Lung (tissue), 12 donors: ENCODE results near the gene PIAS4. TPM values are rescaled to one million over a fixed set of nuclear protein-coding genes. Genes with fewer than 3 reads are reported as not detected.

Experiments used
- ATAC-seq: fragments of 200-7000 bp; cut with Tn5 transposase; one replicate; pipeline ENCODE4 v1.9.1; 2020; ENCODE audit warnings: moderate number of reproducible peaks; ENCODE audit not compliant: insufficient read depth, low FRiP score
- DNase-seq, 3 donors: peaks; one replicate each; pipeline ENCODE4 v3.0.0-alpha.2; 2013 to 2017
- H3K27ac ChIP-seq, 2 donors: one replicate each; pipeline ENCODE4 v1.5.1; 2013; ENCODE audit warnings: mild to moderate bottlenecking in 2 of 2, moderate library complexity in 2 of 2, control low read depth in 1 of 2, inconsistent platforms in 1 of 2, low read depth in 1 of 2, low read length in 1 of 2
- H3K27me3 ChIP-seq, 3 donors: one replicate each; pipeline ENCODE4 v1.5.1; 2013; ENCODE audit warnings: low read length in 2 of 3; ENCODE audit not compliant: control insufficient read depth in 3 of 3, insufficient read depth in 3 of 3
- H3K36me3 ChIP-seq, 4 donors: one replicate each; pipeline ENCODE4 v1.5.1; 2013; ENCODE audit warnings: low read length in 4 of 4, mild to moderate bottlenecking in 1 of 4, moderate library complexity in 1 of 4; ENCODE audit not compliant: control insufficient read depth in 4 of 4, insufficient read depth in 4 of 4
- H3K4me1 ChIP-seq, 5 donors: one replicate each; pipeline ENCODE4 v1.5.1; 2013; ENCODE audit warnings: low read length in 5 of 5, mild to moderate bottlenecking in 2 of 5, moderate library complexity in 1 of 5; ENCODE audit not compliant: control insufficient read depth in 5 of 5, insufficient read depth in 5 of 5
- H3K4me3 ChIP-seq: one replicate; pipeline ENCODE4 v1.5.1; 2013; ENCODE audit warnings: mild to moderate bottlenecking, control low read depth, moderate library complexity
- H3K9ac ChIP-seq, 2 donors: one replicate each; pipeline ENCODE4 v1.5.1; 2013; ENCODE audit warnings: low read length in 2 of 2, control low read depth in 1 of 2; ENCODE audit not compliant: insufficient read depth in 1 of 2
- H3K9me3 ChIP-seq, 4 donors: one replicate each; pipeline ENCODE4 v1.5.1; 2013; ENCODE audit warnings: low read length in 3 of 4, mild to moderate bottlenecking in 1 of 4, moderate library complexity in 1 of 4; ENCODE audit not compliant: control insufficient read depth in 4 of 4, insufficient read depth in 3 of 4
- WGBS, 2 donors: extraction: QIAGEN DNeasy Blood & Tissue Kit; methylation state at CpG; one replicate each; pipeline ENCODE4 v1.1.7; 2013; 5-methylcytosine and 5-hydroxymethylcytosine counted together
- polyA plus RNA-seq, 2 donors: library from polyadenylated mRNA; stranded (reverse); fragments of 200-250 nt; gene quantifications; one replicate each; pipeline ENCODE4 v1.2.1, GENCODE V29; 2013
- total RNA-seq, 2 donors: library from RNA; depleted of rRNA in 1 of 2; stranded (reverse); fragments of >200 nt in 1 of 2; gene quantifications; one replicate each; pipeline ENCODE4 v1.2.1, GENCODE V29; 2014 to 2021
- TF ChIP-seq, protein P1 (sequence below): IDR thresholded peaks from 2 replicates; pipeline ENCODE4 v1.5.1; 2012; ENCODE audit warnings: mild to moderate bottlenecking; ENCODE audit errors: control extremely low read depth, extremely low read depth
- donor health status: control.
- donor health status: control.
- donor health status: Bipolar disorder and iron deficiency.
- donor health status: healthy.
- donor health status: DM: yes; HTN: yes; CAD: no.

PIAS4 gene
- total and polyA plus RNA-seq, 4 donors = 9.9 to 46.2 (median 21.6) TPM

- Histone ChIP-seq H3K36me3 (peaks cover 3 to 39% (median 13%) of the 10 kb centered on the region in 4 donors), H3K9ac (no peak overlapping the region), H3K4me3 (no peak overlapping the region), H3K4me1 (peaks cover 0 to 21% (median 0%) of the 10 kb centered on the region in 5 donors), H3K27me3 (no peaks in the 10 kb centered on the region), H3K9me3 (peaks cover 0 to 4% (median 0%) of the 10 kb centered on the region in 4 donors), H3K27ac (no peak overlapping the region)
- TF ChIP-seq, protein P1, sequence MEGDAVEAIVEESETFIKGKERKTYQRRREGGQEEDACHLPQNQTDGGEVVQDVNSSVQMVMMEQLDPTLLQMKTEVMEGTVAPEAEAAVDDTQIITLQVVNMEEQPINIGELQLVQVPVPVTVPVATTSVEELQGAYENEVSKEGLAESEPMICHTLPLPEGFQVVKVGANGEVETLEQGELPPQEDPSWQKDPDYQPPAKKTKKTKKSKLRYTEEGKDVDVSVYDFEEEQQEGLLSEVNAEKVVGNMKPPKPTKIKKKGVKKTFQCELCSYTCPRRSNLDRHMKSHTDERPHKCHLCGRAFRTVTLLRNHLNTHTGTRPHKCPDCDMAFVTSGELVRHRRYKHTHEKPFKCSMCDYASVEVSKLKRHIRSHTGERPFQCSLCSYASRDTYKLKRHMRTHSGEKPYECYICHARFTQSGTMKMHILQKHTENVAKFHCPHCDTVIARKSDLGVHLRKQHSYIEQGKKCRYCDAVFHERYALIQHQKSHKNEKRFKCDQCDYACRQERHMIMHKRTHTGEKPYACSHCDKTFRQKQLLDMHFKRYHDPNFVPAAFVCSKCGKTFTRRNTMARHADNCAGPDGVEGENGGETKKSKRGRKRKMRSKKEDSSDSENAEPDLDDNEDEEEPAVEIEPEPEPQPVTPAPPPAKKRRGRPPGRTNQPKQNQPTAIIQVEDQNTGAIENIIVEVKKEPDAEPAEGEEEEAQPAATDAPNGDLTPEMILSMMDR = no peak
- no peak for DNase-seq
- ATAC-seq = no peak
- 74% methylated on average over 17 of the region's 17 CpGs for WGBS, 2 donors
These were observed 12.0 kb downstream of the PIAS4 start for GRCh38 chr19:4019578-4019977.

- TF ChIP-seq, protein P1 = no peak
- Histone ChIP-seq H3K27ac (peak overlapping the region in 1 of 2 donors; percentile 27), H3K9ac (no peak overlapping the region), H3K27me3 (no peaks in the 10 kb centered on the region), H3K9me3 (peaks cover 0 to 4% (median 0%) of the 10 kb centered on the region in 4 donors), H3K4me1 (peaks cover 0 to 7% (median 0%) of the 10 kb centered on the region in 5 donors), H3K4me3 (no peak overlapping the region), H3K36me3 (peaks cover 3 to 37% (median 10%) of the 10 kb centered on the region in 4 donors)
- no peak for ATAC-seq
- DNase-seq = peak in 1 of 3 donors; percentile 18
- 80 to 88% methylated on average over 33 to 34 of the region's 34 CpGs for WGBS, 2 donors
These were observed 16.3 kb downstream of the PIAS4 start for GRCh38 chr19:4023600-4024398.

GRCh38 chr19:4025317-4025716, 17.8 kb downstream of the PIAS4 start:
- Histone ChIP-seq H3K36me3 (peaks cover 3 to 33% (median 10%) of the 10 kb centered on the region in 4 donors), H3K4me3 (no peak overlapping the region), H3K9me3 (peaks cover 0 to 4% (median 0%) of the 10 kb centered on the region in 4 donors), H3K9ac (no peak overlapping the region), H3K27ac (no peak overlapping the region), H3K27me3 (no peaks in the 10 kb centered on the region), H3K4me1 (peaks cover 0 to 4% (median 0%) of the 10 kb centered on the region in 5 donors)
- TF ChIP-seq, protein P1 = no peak
- DNase-seq (no peak), ATAC-seq (no peak)
- 70 to 75% methylated on average over 11 of the region's 11 CpGs for WGBS, 2 donors
